UCSD-AML1 (cell line): ENCODE data around the gene IPO13.
A peak's percentile ranks its signal among the peaks of the same experiment; 100 is the strongest.

ENCODE experiments used
- DNase-seq: peaks from one replicate; lab custom pipeline; 2025; ENCODE audit not compliant: unreplicated experiment; lab: John Stamatoyannopoulos, UW

The IPO13 gene

DNA sequence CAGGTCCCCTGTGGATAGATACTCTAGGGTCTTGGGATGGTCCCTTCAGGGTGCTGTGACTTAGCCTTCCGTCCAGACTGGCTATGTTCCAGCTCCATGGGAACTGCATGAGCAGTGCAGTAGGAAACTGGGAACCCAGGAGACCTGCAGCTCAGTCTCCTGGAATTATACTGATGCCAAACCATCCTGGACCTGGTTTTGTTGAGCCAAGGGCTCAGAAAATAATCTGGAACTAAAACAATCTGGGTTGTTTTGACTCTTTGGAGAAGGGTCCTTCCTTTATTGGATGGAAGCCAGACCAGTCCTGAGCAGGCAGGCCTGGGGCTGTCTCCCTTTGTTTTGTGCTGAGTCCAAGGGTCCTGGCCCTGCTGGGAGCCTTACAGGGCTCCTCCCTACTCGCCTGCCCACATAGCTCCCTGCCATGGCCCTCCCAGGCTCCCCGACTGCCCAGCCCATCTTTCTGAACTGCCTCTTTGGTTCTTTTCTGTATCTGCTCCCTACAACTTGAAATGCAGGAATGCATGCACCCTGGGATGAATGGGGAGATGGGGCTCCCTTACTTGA, 1.2 kb downstream of the IPO13 start:
- DNase-seq, result no peak

DNA sequence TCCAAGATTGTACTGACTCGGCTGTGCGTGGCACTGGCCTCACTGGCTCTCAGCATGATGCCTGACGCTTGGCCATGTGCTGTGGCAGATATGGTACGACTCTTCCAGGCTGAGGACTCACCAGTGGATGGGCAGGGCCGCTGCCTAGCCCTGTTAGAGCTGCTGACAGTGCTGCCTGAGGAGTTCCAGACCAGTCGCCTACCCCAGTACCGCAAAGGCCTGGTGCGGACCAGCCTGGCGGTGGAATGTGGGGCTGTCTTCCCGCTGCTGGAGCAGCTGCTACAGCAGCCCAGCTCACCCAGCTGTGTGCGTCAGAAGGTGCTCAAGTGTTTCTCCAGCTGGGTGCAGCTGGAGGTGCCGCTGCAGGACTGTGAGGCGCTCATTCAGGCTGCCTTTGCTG, 2.9 kb downstream of the IPO13 start:
- no peak for DNase-seq

DNA sequence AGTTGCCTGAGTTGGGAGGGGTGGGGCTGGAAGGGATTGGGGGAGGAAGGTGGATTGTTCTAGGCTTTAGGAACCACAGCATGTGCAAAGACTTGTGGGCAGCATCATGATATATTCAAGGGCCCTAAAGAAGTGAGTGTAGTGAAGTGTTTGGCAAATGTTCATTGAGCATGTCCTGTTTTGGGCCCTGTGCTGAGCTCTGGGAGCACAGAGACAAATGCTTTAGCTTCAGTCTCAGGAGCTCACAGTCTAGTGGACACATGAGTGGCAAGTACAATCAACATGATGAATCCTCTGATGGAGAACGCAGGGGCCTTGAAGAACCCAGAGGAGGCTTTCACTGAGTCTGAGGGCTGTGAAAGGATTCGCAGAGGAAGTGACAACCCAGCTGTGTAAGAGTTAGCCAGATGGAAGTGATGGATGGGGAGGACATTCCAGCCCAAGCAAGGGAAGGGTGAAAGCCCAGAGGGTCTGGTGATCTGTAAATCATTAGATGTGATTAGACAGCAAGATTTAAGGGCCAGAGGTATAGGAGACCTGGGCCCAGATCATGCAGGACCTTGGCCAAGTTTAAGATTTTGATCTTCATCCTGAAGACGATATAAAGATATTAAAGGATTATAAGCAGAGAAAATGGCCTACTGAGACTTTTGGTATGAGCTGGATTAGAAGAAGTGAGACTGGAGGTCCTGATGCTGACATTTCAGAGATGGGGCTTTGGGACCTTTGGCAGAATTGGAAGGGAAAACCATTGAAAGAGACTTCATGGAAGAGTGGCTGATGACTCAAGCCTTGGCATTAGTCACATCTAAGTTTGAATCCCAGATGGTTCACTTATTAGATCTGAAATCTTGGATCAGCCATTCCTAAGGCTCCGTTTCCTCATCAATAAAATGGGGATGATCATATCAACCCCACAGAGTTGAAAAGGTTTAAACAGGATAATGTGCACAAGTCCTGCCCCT, 4.6 kb downstream of the IPO13 start:
- DNase-seq, result no peak

- no peak for DNase-seq
These were observed 6.1 kb downstream of the IPO13 start for GRCh38 chr1:43952731-43953346.

DNA sequence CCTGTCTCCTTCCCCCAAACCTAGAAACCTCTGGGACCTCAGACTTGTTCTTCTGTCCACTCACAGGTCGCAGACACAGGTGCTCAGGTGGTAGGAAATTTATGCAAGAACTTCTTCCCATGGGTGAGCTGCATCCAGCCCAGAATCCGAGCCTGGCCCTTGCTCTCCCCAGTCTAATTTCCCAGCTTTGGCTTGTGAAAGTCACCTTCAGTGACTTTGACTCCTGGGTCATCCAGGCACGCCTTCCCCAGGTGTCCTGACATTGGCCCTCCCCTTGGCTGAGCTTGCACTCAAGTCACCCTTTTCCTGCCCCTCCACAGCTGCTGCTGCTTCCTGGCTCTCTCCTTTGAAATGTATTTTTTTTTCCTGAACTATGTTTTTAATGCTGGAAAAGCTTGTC, 6.6 kb downstream of the IPO13 start:
- DNase-seq, result no peak

- DNase-seq, result no peak
These were observed 7.3 kb downstream of the IPO13 start for GRCh38 chr1:43954036-43954435.

DNA sequence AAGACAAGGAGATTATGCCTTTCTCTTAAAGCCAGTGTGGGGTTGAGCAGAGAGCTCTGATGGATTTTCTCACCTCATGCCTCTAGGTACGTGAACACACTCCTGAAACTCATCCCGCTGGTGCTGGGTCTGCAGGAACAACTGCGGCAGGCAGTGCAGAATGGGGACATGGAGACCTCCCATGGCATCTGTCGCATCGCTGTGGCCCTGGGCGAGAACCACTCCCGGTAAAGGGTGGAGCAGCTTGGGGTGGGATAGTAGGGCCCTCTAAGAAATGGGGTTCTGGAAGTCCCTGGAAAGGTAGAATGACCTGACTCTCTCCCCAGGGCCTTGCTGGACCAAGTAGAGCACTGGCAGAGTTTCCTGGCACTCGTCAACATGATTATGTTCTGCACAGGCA, 9.5 kb downstream of the IPO13 start:
- no peak for DNase-seq

- DNase-seq, result no peak
These were observed 10.8 kb downstream of the IPO13 start for GRCh38 chr1:43957407-43958040.

DNA sequence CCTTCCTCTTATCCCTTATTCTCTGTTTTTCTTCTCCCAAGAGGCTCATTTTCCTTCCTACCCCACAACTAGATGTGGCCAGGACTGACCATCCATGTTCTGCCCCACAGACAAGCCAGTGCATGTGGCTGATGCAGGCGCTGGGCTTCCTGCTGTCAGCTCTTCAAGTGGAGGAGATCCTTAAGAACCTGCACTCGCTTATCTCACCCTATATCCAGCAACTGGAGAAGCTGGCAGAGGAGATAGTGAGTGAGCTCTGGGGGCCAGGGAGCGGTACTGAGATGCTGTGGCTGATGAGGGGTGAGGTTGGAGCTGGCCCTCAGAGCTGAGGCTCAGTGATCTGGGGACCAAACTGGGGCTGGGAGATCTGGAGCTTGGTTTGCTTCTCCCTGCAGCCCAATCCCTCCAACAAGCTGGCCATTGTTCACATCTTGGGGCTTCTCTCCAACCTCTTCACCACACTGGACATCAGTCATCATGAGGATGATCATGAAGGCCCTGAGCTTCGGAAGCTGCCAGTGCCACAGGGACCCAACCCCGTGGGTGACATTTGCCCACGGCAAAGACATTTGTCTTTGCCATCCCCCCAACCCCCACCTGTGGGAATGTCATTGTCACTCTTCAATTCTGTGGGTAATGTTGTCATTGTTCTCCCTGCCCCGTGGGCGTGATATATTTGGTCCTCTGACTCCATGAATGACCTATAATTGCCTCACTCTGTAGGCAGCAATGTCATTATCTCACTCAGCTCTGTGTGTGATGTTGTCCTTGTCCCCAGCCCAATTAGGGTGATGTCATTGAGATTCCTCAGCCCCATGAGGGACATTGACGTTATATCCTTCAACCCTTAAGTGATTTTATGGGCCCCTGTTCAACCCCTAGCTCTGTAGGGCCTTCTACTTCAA, 11.9 kb downstream of the IPO13 start:
- no peak for DNase-seq

DNA sequence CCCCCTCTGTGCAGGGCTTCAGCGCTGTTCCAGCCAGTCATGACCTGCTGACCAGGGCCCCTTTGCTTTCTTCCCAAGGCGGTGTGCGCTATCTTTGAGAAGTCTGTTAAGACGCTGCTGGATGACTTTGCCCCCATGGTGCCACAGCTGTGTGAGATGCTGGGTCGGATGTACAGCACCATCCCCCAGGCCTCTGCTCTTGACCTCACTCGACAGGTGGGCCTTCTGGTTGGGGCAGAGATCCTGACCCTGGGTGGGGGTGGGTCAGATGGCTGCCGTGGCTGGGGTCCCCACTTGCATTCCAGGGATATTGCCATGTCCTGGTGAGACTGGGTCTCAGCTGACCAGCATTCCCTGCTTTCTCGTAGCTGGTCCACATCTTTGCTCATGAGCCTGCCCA, 14.0 kb downstream of the IPO13 start:
- DNase-seq, result no peak

GRCh38 chr1:43961692-43962091, 14.9 kb downstream of the IPO13 start:
- DNase-seq, result no peak

- no peak for DNase-seq
These were observed 15.6 kb downstream of the IPO13 start for GRCh38 chr1:43962324-43962723.

DNA sequence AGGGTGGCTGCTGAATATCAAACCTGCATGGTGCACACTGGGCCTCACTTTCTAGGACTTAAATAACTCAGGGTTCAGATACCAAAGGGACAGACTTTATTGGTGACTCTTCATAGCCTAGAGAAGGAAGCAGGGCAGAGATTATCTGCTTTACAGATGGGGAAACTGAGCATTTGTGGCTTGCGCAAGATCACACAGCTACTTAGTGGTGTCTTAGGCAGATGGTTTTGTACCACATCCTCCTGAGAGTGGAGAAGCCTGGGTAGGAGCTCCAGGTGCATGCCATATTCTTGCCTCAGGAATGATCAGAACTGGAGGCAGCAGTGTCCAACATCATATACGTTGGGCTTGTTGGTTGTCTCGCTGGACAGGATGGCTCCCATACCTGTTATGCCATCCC, 16.3 kb downstream of the IPO13 start:
- DNase-seq, result no peak

GRCh38 chr1:43963890-43964289, 17.1 kb downstream of the IPO13 start:
- no peak for DNase-seq

DNA sequence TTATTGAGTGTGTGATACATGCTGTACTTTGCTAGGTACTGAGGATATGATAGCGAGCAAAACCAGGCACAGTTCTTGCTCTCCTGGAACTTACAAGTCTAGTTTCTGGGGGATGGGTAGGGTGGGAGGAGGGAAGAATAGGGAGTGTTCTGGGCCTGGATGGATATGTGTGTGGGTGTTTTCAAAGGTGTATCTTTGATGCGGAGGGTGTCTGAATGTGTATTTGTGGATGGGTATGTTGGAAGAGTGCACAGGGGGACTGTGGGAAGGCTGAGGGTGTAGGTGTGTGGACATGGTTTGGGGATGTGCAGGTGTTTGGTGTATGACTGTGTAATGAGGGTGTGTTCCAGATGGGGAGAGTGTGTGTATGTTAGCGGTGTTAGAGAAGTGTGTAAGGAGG, 18.6 kb downstream of the IPO13 start:
- DNase-seq, result no peak

DNA sequence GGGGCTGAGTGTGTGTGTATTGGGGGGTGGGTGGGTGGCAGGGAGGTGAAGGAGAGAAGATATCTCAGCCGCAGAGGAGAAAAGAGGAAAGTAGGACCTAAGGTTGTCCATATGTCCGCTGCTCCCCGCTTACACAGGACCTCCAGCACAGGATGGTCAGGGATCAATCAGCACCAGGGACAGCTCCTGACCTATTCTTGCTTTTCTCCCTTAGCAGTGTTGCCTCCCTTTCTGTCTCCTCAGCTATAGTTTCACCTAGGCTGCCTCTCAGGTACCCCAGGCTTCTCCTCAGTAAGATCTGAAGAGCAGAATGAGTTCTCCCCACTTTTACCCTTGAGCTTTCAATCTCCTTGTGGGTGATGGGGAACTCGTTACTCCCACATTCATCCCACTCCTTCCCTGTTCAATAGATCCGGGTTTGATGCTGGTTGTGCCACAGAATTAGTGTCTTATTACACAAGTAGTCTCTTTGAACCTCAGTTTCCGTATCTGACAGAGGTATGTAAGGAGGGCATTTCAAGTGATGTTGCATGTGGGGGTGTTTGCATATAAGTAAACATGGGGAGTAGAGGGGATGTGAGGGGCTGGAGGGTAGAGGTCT, 21.7 kb downstream of the IPO13 start:
- DNase-seq, result peak; percentile 19

DNA sequence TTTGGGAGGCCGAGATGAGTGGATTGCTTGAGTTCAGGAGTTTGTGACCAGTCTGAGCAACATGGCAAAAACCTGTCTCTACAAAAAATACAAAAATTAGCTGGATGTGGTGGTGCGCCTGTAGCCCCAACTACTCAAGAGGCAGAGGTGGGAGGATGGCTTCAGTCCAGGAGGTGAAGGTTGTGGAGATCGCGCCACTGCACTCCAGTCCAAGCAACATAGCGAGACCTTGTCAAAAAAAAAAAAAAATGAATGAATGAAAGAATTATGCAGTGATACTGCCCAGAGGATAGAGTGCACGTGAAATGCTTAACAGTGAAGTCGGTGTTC, 22.6 kb downstream of the IPO13 start:
- no peak for DNase-seq

DNA sequence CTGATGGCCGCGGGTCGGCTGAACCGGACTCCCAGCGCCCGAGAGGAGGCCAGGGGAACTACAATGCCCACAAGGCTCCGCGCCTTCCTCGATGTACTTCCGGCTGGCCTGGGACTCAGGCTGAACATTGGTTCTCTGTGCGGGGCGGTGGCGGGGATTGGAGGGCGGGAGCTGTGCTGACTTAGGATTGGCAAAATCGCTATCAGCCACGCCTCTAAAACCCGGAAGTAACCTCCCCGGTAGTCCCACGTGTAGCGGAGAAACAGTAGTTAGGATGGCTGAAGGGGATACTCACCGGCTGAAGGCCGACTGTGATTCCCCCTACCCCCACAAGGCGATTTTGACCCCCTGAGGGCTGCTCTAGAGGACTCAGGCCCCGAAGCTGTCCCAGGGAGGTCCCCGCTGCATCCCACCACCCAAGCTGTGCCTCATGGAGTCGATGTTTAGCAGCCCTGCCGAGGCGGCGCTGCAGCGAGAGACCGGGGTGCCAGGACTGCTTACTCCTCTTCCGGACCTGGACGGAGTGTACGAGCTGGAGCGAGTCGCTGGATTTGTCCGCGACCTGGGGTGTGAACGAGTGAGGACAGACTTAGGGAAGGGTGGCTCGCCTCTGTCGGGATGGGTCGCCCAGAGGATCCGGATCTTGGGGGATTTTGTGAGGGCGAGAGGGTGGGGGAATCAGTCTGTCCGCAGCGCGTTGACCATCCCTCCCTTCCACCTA, 23.2 kb downstream of the IPO13 start, which contains the start of gene DPH2:
DPH2 (plus strand) TSS at position 265 of the 721 bp plus-strand sequence; CDS start at position 431, 166 bp downstream.
- DNase-seq, result peak; percentile 95

- DNase-seq, result no peak
These were observed 23.8 kb downstream of the IPO13 start for GRCh38 chr1:43970502-43970901.

DNA sequence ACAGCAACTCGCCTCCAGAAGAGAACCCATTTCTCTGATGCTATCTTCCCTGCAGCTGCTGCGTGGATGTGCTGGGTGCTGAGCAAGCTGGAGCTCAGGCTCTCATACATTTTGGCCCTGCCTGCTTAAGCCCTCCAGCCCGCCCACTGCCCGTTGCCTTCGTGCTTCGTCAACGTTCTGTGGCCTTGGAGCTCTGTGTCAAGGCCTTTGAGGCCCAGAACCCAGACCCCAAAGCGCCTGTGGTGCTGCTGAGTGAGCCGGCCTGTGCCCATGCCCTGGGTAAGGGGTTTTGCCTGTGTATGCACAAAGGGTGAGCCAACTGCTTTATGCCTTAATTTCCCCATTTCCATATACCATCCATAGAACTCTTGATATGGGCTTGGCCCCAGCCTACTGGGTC, 24.2 kb downstream of the IPO13 start:
- DNase-seq, result no peak
